GM12878 (cell line): Measurements from ENCODE around the gene TCERG1. TPM values are rescaled to one million over a fixed set of nuclear protein-coding genes. Genes with fewer than 3 reads are reported as not detected.
A peak's percentile ranks its signal among the peaks of the same experiment; 100 is the strongest.

Experiments used
- ATAC-seq: fragments of 200-7000 bp; cut with Tn5 transposase; 3 replicates; pipeline ENCODE4 v1.9.1; 2020; ENCODE audit warnings: mild to moderate bottlenecking, moderate library complexity
- BruUV-seq: library from RNA; stranded (reverse); fragments of 400-500 nt; replicated peaks from 2 replicates; lab custom pipeline; 2021; lab: Mats Ljungman, UMichigan
- CTCF ChIA-PET: fragments of 300-600 bp; sonication (Branson Sonifier 250); formaldehyde crosslinking; extraction: SDS; loops from one replicate; lab custom pipeline; 2021; ENCODE audit warnings: inconsistent platforms; lab: Yijun Ruan, JAX
- POLR2A ChIA-PET: fragments of 350-600 bp; formaldehyde crosslinking; extraction: SDS; loops from one replicate; lab custom pipeline; 2021; ENCODE audit warnings: inconsistent platforms; lab: Charles Lee
- RAD21 ChIA-PET: fragments of 300-600 bp; sonication (Branson Sonifier 250); formaldehyde crosslinking; loops from one replicate; lab custom pipeline; 2023; ENCODE audit warnings: antibody characterized with exemption; ENCODE audit not compliant: unreplicated experiment; lab: Charles Lee
- SMC1A ChIA-PET: fragments of 300-600 bp; sonication (Branson Sonifier 250); formaldehyde crosslinking; loops from one replicate; lab custom pipeline; 2023; ENCODE audit not compliant: unreplicated experiment, uncharacterized antibody; lab: Charles Lee
- DNase-seq: peaks from one replicate; pipeline ENCODE4 v3.0.0-alpha.2; 2011; ENCODE audit warnings: low read depth, low spot score
- FAIRE-seq: peaks from 3 replicates; lab custom pipeline; 2011; peaks lifted over from hg19 to GRCh38; lab: Jason Lieb, UNC
- H2AFZ ChIP-seq: 2 replicates; pipeline ENCODE4 v1.6.0; 2011; ENCODE audit warnings: low read depth, low read length, control low read depth; ENCODE audit not compliant: control insufficient read depth
- H3K27ac ChIP-seq: 2 replicates; pipeline ENCODE4 v1.5.1; 2011; ENCODE audit warnings: control low read depth; ENCODE audit not compliant: control insufficient read depth, insufficient read depth
- H3K27me3 ChIP-seq, 2 experiments: replicated peaks in 1 of 2; 2 replicates each; pipeline versions ENCODE4 v1.6.0 to v1.6.1; 2011; ENCODE audit warnings: low read length in 1 of 2; ENCODE audit not compliant: control insufficient read depth in 2 of 2, insufficient read depth in 2 of 2
- H3K36me3 ChIP-seq, 2 experiments: 2 replicates each; pipeline ENCODE4 v1.5.1; 2011; ENCODE audit warnings: low read length in 1 of 2; ENCODE audit not compliant: control insufficient read depth in 2 of 2, insufficient read depth in 2 of 2
- H3K4me1 ChIP-seq: 2 replicates; pipeline ENCODE4 v1.6.1; 2011; ENCODE audit warnings: mild to moderate bottlenecking, low read length, moderate library complexity, mixed read lengths; ENCODE audit not compliant: control insufficient read depth, insufficient read depth
- H3K4me2 ChIP-seq: 2 replicates; pipeline ENCODE4 v1.6.0; 2011; ENCODE audit warnings: control low read depth; ENCODE audit not compliant: control insufficient read depth, insufficient read depth
- H3K4me3 ChIP-seq: fragments of 200-600 bp; sonication (generic); 2 replicates; pipeline ENCODE4 v1.5.1; 2016
- H3K79me2 ChIP-seq: 2 replicates; pipeline ENCODE4 v1.6.0; 2011; ENCODE audit warnings: low read length; ENCODE audit not compliant: control insufficient read depth, insufficient read depth
- H3K9ac ChIP-seq: 2 replicates; pipeline ENCODE4 v1.8.0; 2011; ENCODE audit warnings: low read length, control low read depth, mixed read lengths; ENCODE audit not compliant: control insufficient read depth, insufficient read depth
- H3K9me3 ChIP-seq: replicated peaks from 3 replicates; pipeline ENCODE4 v1.5.1; 2011; ENCODE audit warnings: mild to moderate bottlenecking, low read length; ENCODE audit not compliant: control insufficient read depth, insufficient read depth
- H4K20me1 ChIP-seq: 2 replicates; pipeline ENCODE4 v1.6.0; 2011; ENCODE audit not compliant: control insufficient read depth, insufficient read depth
- EP300 ChIP-seq, 2 experiments: fragments of 150-350 bp in 1 of 2; IDR thresholded peaks; 2 replicates each; pipeline ENCODE4 v1.6.1; 2011 to 2012; ENCODE audit warnings: low read depth in 2 of 2, low read length in 2 of 2, borderline replicate concordance in 1 of 2, improper control_type of control experiment in 1 of 2, inconsistent platforms in 1 of 2; ENCODE audit not compliant: control insufficient read depth in 1 of 2
- EZH2 ChIP-seq: IDR thresholded peaks from 2 replicates; pipeline ENCODE4 v1.6.1; 2012; ENCODE audit warnings: low read depth, mild to moderate bottlenecking, control low read depth, inconsistent platforms, low read length, borderline replicate concordance; ENCODE audit not compliant: control insufficient read depth
- KAT2A ChIP-seq: conservative IDR thresholded peaks from 2 replicates; pipeline ENCODE4 v1.6.1; 2011; ENCODE audit warnings: low read depth, low read length; ENCODE audit not compliant: control insufficient read depth
- NFYA ChIP-seq: IDR thresholded peaks from 2 replicates; pipeline ENCODE4 v1.6.1; 2011; ENCODE audit warnings: low read depth, mild to moderate bottlenecking, low read length, improper control_type of control experiment, borderline replicate concordance
- PAX8 ChIP-seq: fragments of 450-650 bp; IDR thresholded peaks from 2 replicates; pipeline ENCODE4 v1.6.1; 2017; ENCODE audit warnings: mild to moderate bottlenecking, moderate library complexity
- RELA ChIP-seq: fragments of 450-650 bp; IDR thresholded peaks from 2 replicates; pipeline ENCODE4 v1.8.0; 2014; ENCODE audit warnings: borderline replicate concordance; ENCODE audit not compliant: partially characterized antibody
- WGBS: methylation state at CpG from one replicate; pipeline ENCODE4 v1.1.6; 2016; ENCODE audit warnings: low lambda C conversion rate; ENCODE audit not compliant: insufficient replicate concordance, insufficient coverage; ENCODE audit errors: missing lambda C conversion rate; 5-methylcytosine and 5-hydroxymethylcytosine counted together
- in situ Hi-C: fragments of 300-500 bp; cut with MboI; formaldehyde crosslinking; loops from 9 replicates; pipeline ENCODE4 v1.14.3; 2018; ENCODE audit warnings: mixed read lengths
- intact Hi-C: fragments of 100-400 bp; cut with micrococcal nuclease; formaldehyde crosslinking; loops from one replicate; pipeline ENCODE4 v1.14.2; 2022; ENCODE audit not compliant: unreplicated experiment
- polyA plus RNA-seq, 11 experiments: library from polyadenylated mRNA; depleted of rRNA in 4 of 11; unstranded in 6 of 11; stranded (reverse) in 5 of 11; fragments of >200 nt; fragmentation: Nextera tagmentation in 4 of 11; fragmentation: Illumina TruSeq in 1 of 11; extraction: Ambion mirVana in 4 of 11; extraction: Trizol in 1 of 11; gene quantifications; 1 replicate in 1 of 11; 2 replicates in 10 of 11; pipeline versions ENCODE4 v1.2.1 to v1.2.3, GENCODE V29; 2011 to 2016; ENCODE audit warnings: inconsistent platforms in 2 of 11, missing spikeins in 2 of 11, low read depth in 1 of 11
- total RNA-seq, 4 experiments: library from RNA; depleted of rRNA in 3 of 4; stranded (reverse); fragments of >200 nt in 3 of 4; fragmentation: Illumina TruSeq in 1 of 4; extraction: Trizol in 1 of 4; gene quantifications; 2 replicates each; pipeline versions ENCODE4 v1.2.1 to v1.2.3, GENCODE V29; 2013 to 2021
- TF ChIP-seq, protein P1 (sequence below): IDR thresholded peaks from 2 replicates; pipeline ENCODE4 v1.6.1; 2011; ENCODE audit warnings: borderline replicate concordance, low read depth, mild to moderate bottlenecking, moderate library complexity, mixed read lengths, low read length; ENCODE audit not compliant: insufficient read depth; ENCODE audit errors: extremely low read length
- TF ChIP-seq, protein P2 (sequence below): IDR thresholded peaks from 2 replicates; pipeline ENCODE4 v1.6.1; 2012; ENCODE audit warnings: mild to moderate bottlenecking, low read depth, low read length

TCERG1 gene
- total and polyA plus RNA-seq, 10 of the 15 experiments (the other 5 are each of a cell fraction or from before 2014, with no cell fraction given), result 51.5 to 131 (median 91.6) TPM

DNA sequence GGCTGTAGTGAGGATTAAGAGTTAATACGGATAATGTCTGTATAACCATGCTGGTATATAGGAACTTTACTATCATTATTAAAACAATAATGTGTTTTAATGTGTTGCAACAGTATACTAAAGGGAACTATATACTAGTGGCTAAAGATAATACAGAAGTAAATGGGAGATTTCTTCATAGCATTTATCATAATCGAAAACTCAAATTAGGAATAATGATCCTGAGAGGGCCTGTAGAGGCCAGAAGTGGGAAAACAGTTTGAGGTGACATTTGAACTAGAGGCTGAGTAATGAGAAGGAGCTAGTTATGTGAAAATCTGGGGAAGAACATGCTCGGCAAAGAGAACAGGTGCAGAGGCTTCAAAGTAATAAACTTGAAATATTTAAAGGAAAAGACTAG, 2.9 kb downstream of the TCERG1 start:
- no peak for ATAC-seq
- 83% methylated on average over 3 of the region's 3 CpGs for WGBS
- H3K27me3 ChIP-seq, result no peaks in the 10 kb centered on the region
- peaks cover 80% of the 10 kb centered on the region for H3K79me2 ChIP-seq
- TF ChIP-seq KAT2A, result no peak
- TF ChIP-seq PAX8, result no peak
- TF ChIP-seq EP300 (IDR thresholded peaks at IDR 0.05; ENCODE audit: borderline replicate concordance in 1 of 2, control insufficient read depth in 1 of 2, low read depth in 2 of 2, low read length in 2 of 2), result no peak
- TF ChIP-seq, protein P1, sequence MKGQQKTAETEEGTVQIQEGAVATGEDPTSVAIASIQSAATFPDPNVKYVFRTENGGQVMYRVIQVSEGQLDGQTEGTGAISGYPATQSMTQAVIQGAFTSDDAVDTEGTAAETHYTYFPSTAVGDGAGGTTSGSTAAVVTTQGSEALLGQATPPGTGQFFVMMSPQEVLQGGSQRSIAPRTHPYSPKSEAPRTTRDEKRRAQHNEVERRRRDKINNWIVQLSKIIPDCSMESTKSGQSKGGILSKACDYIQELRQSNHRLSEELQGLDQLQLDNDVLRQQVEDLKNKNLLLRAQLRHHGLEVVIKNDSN, result no peak
- TF ChIP-seq, protein P2, sequence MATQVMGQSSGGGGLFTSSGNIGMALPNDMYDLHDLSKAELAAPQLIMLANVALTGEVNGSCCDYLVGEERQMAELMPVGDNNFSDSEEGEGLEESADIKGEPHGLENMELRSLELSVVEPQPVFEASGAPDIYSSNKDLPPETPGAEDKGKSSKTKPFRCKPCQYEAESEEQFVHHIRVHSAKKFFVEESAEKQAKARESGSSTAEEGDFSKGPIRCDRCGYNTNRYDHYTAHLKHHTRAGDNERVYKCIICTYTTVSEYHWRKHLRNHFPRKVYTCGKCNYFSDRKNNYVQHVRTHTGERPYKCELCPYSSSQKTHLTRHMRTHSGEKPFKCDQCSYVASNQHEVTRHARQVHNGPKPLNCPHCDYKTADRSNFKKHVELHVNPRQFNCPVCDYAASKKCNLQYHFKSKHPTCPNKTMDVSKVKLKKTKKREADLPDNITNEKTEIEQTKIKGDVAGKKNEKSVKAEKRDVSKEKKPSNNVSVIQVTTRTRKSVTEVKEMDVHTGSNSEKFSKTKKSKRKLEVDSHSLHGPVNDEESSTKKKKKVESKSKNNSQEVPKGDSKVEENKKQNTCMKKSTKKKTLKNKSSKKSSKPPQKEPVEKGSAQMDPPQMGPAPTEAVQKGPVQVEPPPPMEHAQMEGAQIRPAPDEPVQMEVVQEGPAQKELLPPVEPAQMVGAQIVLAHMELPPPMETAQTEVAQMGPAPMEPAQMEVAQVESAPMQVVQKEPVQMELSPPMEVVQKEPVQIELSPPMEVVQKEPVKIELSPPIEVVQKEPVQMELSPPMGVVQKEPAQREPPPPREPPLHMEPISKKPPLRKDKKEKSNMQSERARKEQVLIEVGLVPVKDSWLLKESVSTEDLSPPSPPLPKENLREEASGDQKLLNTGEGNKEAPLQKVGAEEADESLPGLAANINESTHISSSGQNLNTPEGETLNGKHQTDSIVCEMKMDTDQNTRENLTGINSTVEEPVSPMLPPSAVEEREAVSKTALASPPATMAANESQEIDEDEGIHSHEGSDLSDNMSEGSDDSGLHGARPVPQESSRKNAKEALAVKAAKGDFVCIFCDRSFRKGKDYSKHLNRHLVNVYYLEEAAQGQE, result no peak
- no peak for TF ChIP-seq NFYA
- no peak for TF ChIP-seq EZH2
- no peak for TF ChIP-seq RELA
- TF ChIP-seq, all 136 proteins: peak for 0
- peaks cover 4% of the 10 kb centered on the region for H4K20me1 ChIP-seq
- H3K4me1 ChIP-seq, result no peaks in the 10 kb centered on the region
- SMC1A ChIA-PET, result interaction anchor here (1.1 to 1.6 kb wide), 5 partner anchors 12 to 160 kb away, joined by 3 to 6 read pairs (median 3); no protein-coding TSS in a partner anchor
- H3K36me3 ChIP-seq, result peaks cover 0 to 4% of the 10 kb centered on the region in 2 experiments; a peak in 3 of 4 replicates
- no peak overlapping the region for H3K27ac ChIP-seq
- H3K4me2 ChIP-seq, result peak overlapping the region; percentile 87
- H2AFZ ChIP-seq, result no peak overlapping the region
- intact Hi-C loops (no loop called here), in situ Hi-C loops (loop anchor here (25.0 kb wide), 1 partner anchor 1962 kb away; no protein-coding TSS in a partner anchor)
- H3K9ac ChIP-seq, result no peak overlapping the region
- RAD21 ChIA-PET, result no interaction called here
- no TSS peak for BruUV-seq
- DNase-seq, result no peak
- CTCF ChIA-PET, result interaction anchor here (0.8 to 1.5 kb wide), 10 partner anchors 9 to 319 kb away, joined by 3 to 8 read pairs (median 4); no protein-coding TSS in a partner anchor
- no peaks in the 10 kb centered on the region for H3K9me3 ChIP-seq
- peak overlapping the region; percentile 75; the same call in 1 of the 2 replicates for H3K4me3 ChIP-seq
- no peak for FAIRE-seq
- POLR2A ChIA-PET, result no interaction called here
